OCI-LY3 (cell line): ENCODE results near the gene TMEM256.

Experiments
- EZH2phosphoT487 ChIP-seq: fragments of 200-600 bp; shearing (Covaris generic); IDR thresholded peaks from 2 replicates; pipeline ENCODE4 v1.6.1; 2018; ENCODE audit warnings: antibody characterized with exemption, mixed run types, low read depth
- TF ChIP-seq, protein P1 (sequence below): fragments of 200-600, 300-600 bp; sonication (generic); IDR thresholded peaks from 2 replicates; pipeline ENCODE4 v1.5.1; 2014; ENCODE audit warnings: antibody characterized with exemption, low read length, low read depth

GRCh38 chr17:7383371-7383741, 20.5 kb downstream of the TMEM256 start:
- TF ChIP-seq, protein P1, sequence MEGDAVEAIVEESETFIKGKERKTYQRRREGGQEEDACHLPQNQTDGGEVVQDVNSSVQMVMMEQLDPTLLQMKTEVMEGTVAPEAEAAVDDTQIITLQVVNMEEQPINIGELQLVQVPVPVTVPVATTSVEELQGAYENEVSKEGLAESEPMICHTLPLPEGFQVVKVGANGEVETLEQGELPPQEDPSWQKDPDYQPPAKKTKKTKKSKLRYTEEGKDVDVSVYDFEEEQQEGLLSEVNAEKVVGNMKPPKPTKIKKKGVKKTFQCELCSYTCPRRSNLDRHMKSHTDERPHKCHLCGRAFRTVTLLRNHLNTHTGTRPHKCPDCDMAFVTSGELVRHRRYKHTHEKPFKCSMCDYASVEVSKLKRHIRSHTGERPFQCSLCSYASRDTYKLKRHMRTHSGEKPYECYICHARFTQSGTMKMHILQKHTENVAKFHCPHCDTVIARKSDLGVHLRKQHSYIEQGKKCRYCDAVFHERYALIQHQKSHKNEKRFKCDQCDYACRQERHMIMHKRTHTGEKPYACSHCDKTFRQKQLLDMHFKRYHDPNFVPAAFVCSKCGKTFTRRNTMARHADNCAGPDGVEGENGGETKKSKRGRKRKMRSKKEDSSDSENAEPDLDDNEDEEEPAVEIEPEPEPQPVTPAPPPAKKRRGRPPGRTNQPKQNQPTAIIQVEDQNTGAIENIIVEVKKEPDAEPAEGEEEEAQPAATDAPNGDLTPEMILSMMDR = no peak
- no peak for TF ChIP-seq EZH2phosphoT487
